C4-2B (cell line): ENCODE measurements around the gene BBS5.

Experiments used
- ZFX ChIP-seq: fragments of 450-650 bp; IDR thresholded peaks from 2 replicates; pipeline ENCODE4 v1.6.1; 2017
- TF ChIP-seq, protein P1 (sequence below): fragments of 450-650 bp; conservative IDR thresholded peaks from 2 replicates; pipeline ENCODE4 v1.5.1; 2017; ENCODE audit warnings: mild to moderate bottlenecking

DNA sequence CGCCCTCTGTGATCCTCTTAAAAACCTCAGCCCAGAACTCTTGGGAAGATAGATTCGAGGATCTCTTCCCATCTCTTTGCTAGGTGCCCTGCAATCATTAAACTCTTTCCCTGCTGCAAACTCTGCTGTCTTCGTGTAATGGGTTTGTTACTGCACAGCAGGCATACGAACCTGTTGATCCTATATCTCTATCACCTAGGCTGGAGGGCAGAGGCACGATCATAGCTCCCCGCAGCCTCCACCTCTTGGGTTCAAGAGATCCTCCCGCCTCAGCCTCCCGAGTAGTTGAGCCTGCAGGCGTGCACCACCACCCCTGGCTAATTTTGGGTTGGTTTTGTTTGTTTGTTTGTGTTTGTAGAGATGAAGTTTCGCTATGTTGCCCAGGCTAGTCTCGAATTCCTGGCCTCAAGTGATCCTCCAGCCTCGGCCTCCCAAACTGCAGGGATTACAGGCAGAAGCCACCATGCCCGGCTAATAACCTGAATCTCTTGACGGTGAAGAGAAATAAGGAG lies 493 bp upstream of the BBS5 start:
- TF ChIP-seq, protein P1, sequence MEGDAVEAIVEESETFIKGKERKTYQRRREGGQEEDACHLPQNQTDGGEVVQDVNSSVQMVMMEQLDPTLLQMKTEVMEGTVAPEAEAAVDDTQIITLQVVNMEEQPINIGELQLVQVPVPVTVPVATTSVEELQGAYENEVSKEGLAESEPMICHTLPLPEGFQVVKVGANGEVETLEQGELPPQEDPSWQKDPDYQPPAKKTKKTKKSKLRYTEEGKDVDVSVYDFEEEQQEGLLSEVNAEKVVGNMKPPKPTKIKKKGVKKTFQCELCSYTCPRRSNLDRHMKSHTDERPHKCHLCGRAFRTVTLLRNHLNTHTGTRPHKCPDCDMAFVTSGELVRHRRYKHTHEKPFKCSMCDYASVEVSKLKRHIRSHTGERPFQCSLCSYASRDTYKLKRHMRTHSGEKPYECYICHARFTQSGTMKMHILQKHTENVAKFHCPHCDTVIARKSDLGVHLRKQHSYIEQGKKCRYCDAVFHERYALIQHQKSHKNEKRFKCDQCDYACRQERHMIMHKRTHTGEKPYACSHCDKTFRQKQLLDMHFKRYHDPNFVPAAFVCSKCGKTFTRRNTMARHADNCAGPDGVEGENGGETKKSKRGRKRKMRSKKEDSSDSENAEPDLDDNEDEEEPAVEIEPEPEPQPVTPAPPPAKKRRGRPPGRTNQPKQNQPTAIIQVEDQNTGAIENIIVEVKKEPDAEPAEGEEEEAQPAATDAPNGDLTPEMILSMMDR, result no peak
- no peak for TF ChIP-seq ZFX
